Spleen (tissue), 11 donors: ENCODE measurements around the gene NOD1. TPM values are rescaled to one million over a fixed set of nuclear protein-coding genes. Genes with fewer than 3 reads are reported as not detected.

Experiments used
- DNase-seq: peaks from one replicate; pipeline ENCODE4 v3.0.0-alpha.2; 2020
- H3K27ac ChIP-seq, 8 donors: fragments of 200-600 bp; sonication (generic) in 7 of 8; 1 replicate in 4 of 8; 2 replicates in 4 of 8; pipeline versions ENCODE4 v1.5.0 to v1.8.0; 2016 to 2021; ENCODE audit warnings: inconsistent platforms in 4 of 8, mild to moderate bottlenecking in 4 of 8, moderate library complexity in 1 of 8
- H3K27me3 ChIP-seq, 7 donors: fragments of 200-600 bp; sonication (generic) in 6 of 7; replicated peaks in 1 of 7; 1 replicate in 4 of 7; 2 replicates in 3 of 7; pipeline versions ENCODE4 v1.5.0 to v1.8.0; 2016 to 2021; ENCODE audit warnings: inconsistent platforms in 3 of 7, mild to moderate bottlenecking in 1 of 7
- H3K36me3 ChIP-seq, 6 donors: fragments of 200-600 bp; sonication (generic) in 5 of 6; 1 replicate in 4 of 6; 2 replicates in 2 of 6; pipeline versions ENCODE4 v1.5.0 to v1.8.0; 2016 to 2021; ENCODE audit warnings: inconsistent platforms in 2 of 6
- H3K4me1 ChIP-seq, 6 donors: fragments of 200-600 bp; sonication (generic) in 5 of 6; 1 replicate in 3 of 6; 2 replicates in 3 of 6; pipeline versions ENCODE4 v1.5.0 to v1.8.0; 2016 to 2021; ENCODE audit warnings: inconsistent platforms in 3 of 6
- H3K4me3 ChIP-seq, 8 donors: fragments of 200-600 bp; sonication (generic) in 7 of 8; 1 replicate in 4 of 8; 2 replicates in 4 of 8; pipeline versions ENCODE4 v1.5.0 to v1.8.0; 2016 to 2021; ENCODE audit warnings: inconsistent platforms in 4 of 8, mild to moderate bottlenecking in 4 of 8, moderate library complexity in 2 of 8
- H3K9me3 ChIP-seq, 8 donors: fragments of 200-600 bp; sonication (generic) in 7 of 8; 1 replicate in 4 of 8; 2 replicates in 4 of 8; pipeline versions ENCODE4 v1.5.0 to v1.8.0; 2016 to 2021; ENCODE audit warnings: inconsistent platforms in 4 of 8
- CTCF ChIP-seq, 11 experiments: fragments of 200-600 bp in 7 of 11; fragments of 450-650 bp in 4 of 11; sonication (generic) in 4 of 11; IDR thresholded peaks in 8 of 11; conservative IDR thresholded peaks in 3 of 11; 1 replicate in 7 of 11; 2 replicates in 4 of 11; pipeline versions ENCODE4 v1.4.0 to v1.8.0; 2016 to 2021; ENCODE audit warnings: antibody characterized with exemption in 11 of 11, inconsistent platforms in 4 of 11, mild to moderate bottlenecking in 1 of 11
- POLR2A ChIP-seq, 3 donors: fragments of 450-650 bp; IDR thresholded peaks; one replicate each; pipeline ENCODE4 v1.5.1; 2017; ENCODE audit warnings: antibody characterized with exemption in 3 of 3, mild to moderate bottlenecking in 1 of 3
- POLR2AphosphoS5 ChIP-seq, 3 donors: sonication (generic); formaldehyde crosslinking; IDR thresholded peaks; one replicate each; pipeline ENCODE4 v1.5.1; 2017; ENCODE audit warnings: antibody characterized with exemption in 3 of 3
- WGBS, 5 donors: extraction: QIAGEN DNeasy Blood & Tissue Kit in 3 of 5; methylation state at CpG; one replicate each; pipeline versions ENCODE4 v1.1.5 to v1.1.7; 2013 to 2018; 5-methylcytosine and 5-hydroxymethylcytosine counted together
- intact Hi-C: fragments of 100-400 bp; cut with DNase I; formaldehyde crosslinking; loops from one replicate; pipeline ENCODE4 v1.15.0; 2023; ENCODE audit warnings: low total_unique reads
- polyA plus RNA-seq, 3 donors: library from polyadenylated mRNA; stranded (reverse); fragments of 200-250 nt; gene quantifications; one replicate each; pipeline ENCODE4 v1.2.1, GENCODE V29; 2013
- total RNA-seq, 7 donors: library from RNA; depleted of rRNA in 3 of 7; stranded (reverse); fragments of >200 nt in 3 of 7; fragmentation: NEBNext Ultra II Directional in 4 of 7; extraction: Animal tissue kit (Norgen Biotek cat#: 25700) in 4 of 7; gene quantifications; one replicate each; pipeline versions ENCODE4 v1.1.0 to v1.2.1, GENCODE V29; 2016 to 2021
- donor health status: healthy with polysubstance abuse.
- donor health status: DM: no; HTN: no; CAD: no; lungs with moderate emphysema.
- donor health status: DM: no; HTN: no; CAD: no.
- donor health status: Bipolar disorder and iron deficiency.
- donor health status: healthy.
- donor health status: DM: no; HTN: no; CAD: no.
- donor health status: DM: yes; HTN: yes; CAD: no.

Gene NOD1
- total and polyA plus RNA-seq, 10 donors = 11.0 to 40.8 (median 33.5) TPM

- WGBS, 5 donors = 94 to 98% (median 95%) methylated on average over 2 of the region's 2 CpGs
Observed at GRCh38 chr7:30515761-30516160, 37.2 kb upstream of the NOD1 start.

GRCh38 chr7:30514776-30515175 lies 36.2 kb upstream of the NOD1 start:
- H3K36me3 ChIP-seq = no peaks in the 10 kb centered on the region
- TF ChIP-seq POLR2AphosphoS5 (IDR thresholded peaks at IDR 0.05) (no peak), POLR2A (IDR thresholded peaks at IDR 0.05) (no peak), CTCF (IDR thresholded peaks at IDR 0.05 in 8 of 11, conservative IDR thresholded peaks at IDR 0.05 in 3 of 11) (no peak)
- H3K27ac ChIP-seq = no peak overlapping the region
- no peak overlapping the region for H3K4me3 ChIP-seq
- no peaks in the 10 kb centered on the region for H3K9me3 ChIP-seq
- intact Hi-C loops = no loop called here
- WGBS, 5 donors = 93 to 96% (median 95%) methylated on average over 1 of the region's 1 CpG
- DNase-seq = no peak
- peaks cover 0 to 7% (median 0%) of the 10 kb centered on the region in 6 donors for H3K4me1 ChIP-seq
- H3K27me3 ChIP-seq = no peaks in the 10 kb centered on the region

More at GRCh38 chr7:30515761-30516160, 37.2 kb upstream of the NOD1 start:
- no peaks in the 10 kb centered on the region for H3K36me3 ChIP-seq
- TF ChIP-seq POLR2AphosphoS5 (IDR thresholded peaks at IDR 0.05) (no peak), CTCF (IDR thresholded peaks at IDR 0.05 in 8 of 11, conservative IDR thresholded peaks at IDR 0.05 in 3 of 11) (no peak), POLR2A (IDR thresholded peaks at IDR 0.05) (no peak)
- no peaks in the 10 kb centered on the region for H3K9me3 ChIP-seq
- H3K4me1 ChIP-seq = peaks cover 0 to 7% (median 5%) of the 10 kb centered on the region in 6 donors
- no peak for DNase-seq
- H3K27me3 ChIP-seq = no peaks in the 10 kb centered on the region
- no peak overlapping the region for H3K27ac ChIP-seq
- intact Hi-C loops = no loop called here
- no peak overlapping the region for H3K4me3 ChIP-seq

- Histone ChIP-seq H3K9me3 (no peaks in the 10 kb centered on the region), H3K4me3 (no peak overlapping the region), H3K27ac (peak overlapping the region in 2 of 8 donors; percentile 10 to 12), H3K27me3 (no peaks in the 10 kb centered on the region), H3K36me3 (no peaks in the 10 kb centered on the region), H3K4me1 (peaks cover 0 to 7% (median 0%) of the 10 kb centered on the region in 6 donors)
- intact Hi-C loops = no loop called here
- 71 to 77% (median 74%) methylated on average over 3 of the region's 3 CpGs for WGBS, 5 donors
- TF ChIP-seq POLR2AphosphoS5 (IDR thresholded peaks at IDR 0.05) (no peak), POLR2A (IDR thresholded peaks at IDR 0.05) (no peak), CTCF (IDR thresholded peaks at IDR 0.05 in 8 of 11, conservative IDR thresholded peaks at IDR 0.05 in 3 of 11) (no peak)
- no peak for DNase-seq
Observed at GRCh38 chr7:30514177-30514576, 35.6 kb upstream of the NOD1 start.

DNA sequence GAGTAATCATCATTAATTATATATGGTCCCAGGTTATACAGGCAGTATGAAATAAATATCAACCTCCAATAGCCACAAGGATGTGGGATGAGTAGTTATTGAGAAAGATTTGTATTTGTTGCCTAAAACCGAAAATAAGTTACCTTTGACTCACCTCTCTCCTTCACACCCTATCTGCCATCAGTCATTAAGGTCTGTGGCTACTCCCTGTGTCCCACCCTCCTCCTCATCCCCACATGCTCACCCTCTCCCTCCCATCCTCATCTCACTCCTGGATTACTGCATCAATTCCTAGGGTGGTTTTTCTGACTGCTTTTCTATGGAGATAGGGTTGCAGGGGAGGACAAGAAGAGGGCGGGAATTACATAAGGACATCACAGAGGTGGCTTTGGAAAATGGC lies 35.2 kb upstream of the NOD1 start:
- Histone ChIP-seq H3K36me3 (no peaks in the 10 kb centered on the region), H3K4me3 (no peak overlapping the region), H3K27me3 (no peaks in the 10 kb centered on the region), H3K27ac (peak overlapping the region in 2 of 8 donors; percentile 10 to 12), H3K9me3 (no peaks in the 10 kb centered on the region), H3K4me1 (peaks cover 0 to 7% (median 0%) of the 10 kb centered on the region in 6 donors)
- intact Hi-C loops = no loop called here
- no peak for DNase-seq
- 78 to 95% (median 88%) methylated on average over 2 of the region's 2 CpGs for WGBS, 5 donors
- TF ChIP-seq POLR2A (IDR thresholded peaks at IDR 0.05) (no peak), POLR2AphosphoS5 (IDR thresholded peaks at IDR 0.05) (no peak), CTCF (IDR thresholded peaks at IDR 0.05 in 8 of 11, conservative IDR thresholded peaks at IDR 0.05 in 3 of 11) (no peak)
